H1 (cell line): ENCODE data around the gene VENTX. TPM values are rescaled to one million over a fixed set of nuclear protein-coding genes. Genes with fewer than 3 reads are reported as not detected.

ENCODE experiments used
- CTCF ChIA-PET: fragments of 300-600 bp; sonication (Branson Sonifier 250); formaldehyde crosslinking; loops from one replicate; lab custom pipeline; 2021; ENCODE audit not compliant: partially characterized antibody; lab: Charles Lee
- POLR2A ChIA-PET: fragments of 300-600 bp; sonication (Branson Sonifier 250); formaldehyde crosslinking; loops from one replicate; lab custom pipeline; 2021; ENCODE audit warnings: inconsistent platforms; ENCODE audit not compliant: partially characterized antibody; lab: Charles Lee
- DNase-seq, 2 experiments: peaks; one replicate each; pipeline versions ENCODE4 v3.0.0 to v3.0.0-alpha.2; 2010 to 2022; ENCODE audit warnings: low spot score in 2 of 2, low read depth in 1 of 2, mixed read lengths in 1 of 2
- FAIRE-seq: peaks from 2 replicates; lab custom pipeline; 2011; peaks lifted over from hg19 to GRCh38; lab: Jason Lieb, UNC
- H2AFZ ChIP-seq: 2 replicates; pipeline ENCODE4 v1.8.1; 2012; ENCODE audit warnings: low read length, inconsistent platforms
- H2AK5ac ChIP-seq: 2 replicates; pipeline ENCODE4 v1.6.1; 2013; ENCODE audit warnings: low read depth, low read length
- H2BK120ac ChIP-seq: replicated peaks from 2 replicates; pipeline ENCODE3; 2013; ENCODE audit warnings: low read depth, low read length, inconsistent platforms
- H2BK12ac ChIP-seq: 2 replicates; pipeline ENCODE4 v1.6.1; 2013; ENCODE audit warnings: low read depth, low read length
- H2BK15ac ChIP-seq: 2 replicates; pipeline ENCODE4 v1.6.1; 2013; ENCODE audit warnings: low read length
- H2BK20ac ChIP-seq: 2 replicates; pipeline ENCODE4 v1.6.1; 2013; ENCODE audit warnings: low read length
- H2BK5ac ChIP-seq: 2 replicates; pipeline ENCODE4 v1.6.1; 2013; ENCODE audit warnings: low read depth, low read length
- H3K14ac ChIP-seq: 2 replicates; pipeline ENCODE4 v1.6.1; 2013; ENCODE audit warnings: inconsistent platforms; ENCODE audit not compliant: insufficient read length
- H3K18ac ChIP-seq: 2 replicates; pipeline ENCODE4 v1.6.1; 2013; ENCODE audit warnings: low read length; ENCODE audit errors: extremely low read depth
- H3K23ac ChIP-seq: 2 replicates; pipeline ENCODE4 v1.6.1; 2013; ENCODE audit warnings: inconsistent platforms; ENCODE audit not compliant: insufficient read length
- H3K23me2 ChIP-seq: 2 replicates; pipeline ENCODE4 v1.6.1; 2013; ENCODE audit warnings: low read depth, low read length
- H3K27ac ChIP-seq: 2 replicates; pipeline ENCODE4 v1.6.1; 2011; ENCODE audit warnings: low read depth, low read length, inconsistent platforms
- H3K27me3 ChIP-seq, 4 experiments: replicated peaks in 1 of 4; 1 replicate in 1 of 4; 2 replicates in 3 of 4; pipeline versions ENCODE4 v1.6.1 to v1.8.1; 2011 to 2013; ENCODE audit warnings: low read length in 3 of 4, mild to moderate bottlenecking in 3 of 4, inconsistent platforms in 2 of 4, mixed read lengths in 2 of 4, moderate library complexity in 1 of 4; ENCODE audit not compliant: control insufficient read depth in 3 of 4, insufficient read depth in 3 of 4; ENCODE audit errors: extremely low read depth in 1 of 4
- H3K36me3 ChIP-seq, 4 experiments: 2 replicates each; pipeline versions ENCODE4 v1.6.1 to v1.8.1; 2011 to 2013; ENCODE audit warnings: mild to moderate bottlenecking in 4 of 4, low read length in 3 of 4, moderate library complexity in 2 of 4, control low read depth in 1 of 4, inconsistent platforms in 1 of 4; ENCODE audit not compliant: insufficient read depth in 4 of 4, control insufficient read depth in 2 of 4
- H3K4ac ChIP-seq: replicated peaks from 2 replicates; pipeline ENCODE3; 2013; ENCODE audit warnings: low read length, low read depth, mixed read lengths, inconsistent platforms; ENCODE audit not compliant: insufficient read length
- H3K4me1 ChIP-seq, 4 experiments: replicated peaks in 1 of 4; 1 replicate in 1 of 4; 2 replicates in 3 of 4; pipeline versions ENCODE4 v1.6.1 to v1.8.1; 2011 to 2013; ENCODE audit warnings: low read length in 3 of 4, inconsistent platforms in 2 of 4, mixed read lengths in 1 of 4; ENCODE audit not compliant: insufficient read depth in 4 of 4, control insufficient read depth in 3 of 4
- H3K4me2 ChIP-seq, 2 experiments: 2 replicates each; pipeline versions ENCODE4 v1.6.1 to v1.8.1; 2011 to 2013; ENCODE audit warnings: low read depth in 2 of 2, low read length in 2 of 2, control low read depth in 1 of 2, inconsistent platforms in 1 of 2, mild to moderate bottlenecking in 1 of 2; ENCODE audit not compliant: insufficient read depth in 1 of 2
- H3K4me3 ChIP-seq, 4 experiments: fragments of 200-600, 300-600 bp in 1 of 4; sonication (generic), shearing (Covaris generic), sonication (Bioruptor Twin) in 1 of 4; 2 replicates each; pipeline versions ENCODE4 v1.5.1 to v1.8.1; 2011 to 2016; ENCODE audit warnings: low read length in 4 of 4, low read depth in 3 of 4, control low read depth in 2 of 4, inconsistent platforms in 2 of 4, mild to moderate bottlenecking in 2 of 4, mixed read lengths in 1 of 4, moderate library complexity in 1 of 4; ENCODE audit not compliant: insufficient read depth in 2 of 4; ENCODE audit errors: extremely low read depth in 1 of 4
- H3K56ac ChIP-seq: replicated peaks from 2 replicates; pipeline ENCODE3; 2013; ENCODE audit warnings: low read depth, mild to moderate bottlenecking, mixed read lengths, low read length, inconsistent platforms; ENCODE audit not compliant: insufficient read length
- H3K79me1 ChIP-seq: 2 replicates; pipeline ENCODE4 v1.6.1; 2013; ENCODE audit warnings: low read depth, low read length, control low read depth
- H3K79me2 ChIP-seq, 2 experiments: 2 replicates each; pipeline versions ENCODE4 v1.6.1 to v1.8.1; 2012 to 2013; ENCODE audit warnings: low read length in 2 of 2, mild to moderate bottlenecking in 2 of 2, inconsistent platforms in 1 of 2; ENCODE audit not compliant: insufficient read depth in 2 of 2, control insufficient read depth in 1 of 2
- H3K9ac ChIP-seq, 4 experiments: replicated peaks in 1 of 4; 1 replicate in 1 of 4; 2 replicates in 3 of 4; pipeline versions ENCODE4 v1.6.1 to v1.8.1; 2011 to 2013; ENCODE audit warnings: low read depth in 3 of 4, low read length in 3 of 4, control low read depth in 2 of 4, mild to moderate bottlenecking in 2 of 4, moderate library complexity in 2 of 4, inconsistent platforms in 1 of 4; ENCODE audit errors: extremely low read depth in 1 of 4
- H3K9me3 ChIP-seq, 2 experiments: 2 replicates each; pipeline versions ENCODE4 v1.6.1 to v1.8.1; 2012 to 2013; ENCODE audit warnings: mild to moderate bottlenecking in 2 of 2, moderate library complexity in 2 of 2, control low read depth in 1 of 2, inconsistent platforms in 1 of 2, low read depth in 1 of 2, low read length in 1 of 2, mixed read lengths in 1 of 2; ENCODE audit not compliant: insufficient read depth in 2 of 2
- H4K20me1 ChIP-seq, 2 experiments: replicated peaks in 1 of 2; 2 replicates each; pipeline versions ENCODE3 to v1.8.1; 2011 to 2013; ENCODE audit warnings: inconsistent platforms in 2 of 2, low read length in 2 of 2, mild to moderate bottlenecking in 1 of 2; ENCODE audit not compliant: insufficient read depth in 2 of 2, control insufficient read depth in 1 of 2
- H4K5ac ChIP-seq: 2 replicates; pipeline ENCODE4 v1.6.1; 2013; ENCODE audit warnings: low read length, low read depth, mixed read lengths, inconsistent platforms; ENCODE audit not compliant: insufficient read length
- H4K8ac ChIP-seq: 2 replicates; pipeline ENCODE4 v1.8.0; 2013; ENCODE audit warnings: mild to moderate bottlenecking, moderate library complexity, low read length, inconsistent platforms; ENCODE audit not compliant: insufficient read depth; ENCODE audit errors: extremely low read depth
- H4K91ac ChIP-seq: replicated peaks from 2 replicates; pipeline ENCODE3; 2013; ENCODE audit warnings: low read length, mixed read lengths, inconsistent platforms; ENCODE audit not compliant: insufficient read length
- NRF1 ChIP-seq: IDR thresholded peaks from 2 replicates; pipeline ENCODE4 v1.6.1; 2011; ENCODE audit warnings: mild to moderate bottlenecking, low read depth, low read length, improper control_type of control experiment
- WGBS, 2 experiments: shearing (Covaris generic) in 1 of 2; methylation state at CpG; one replicate each; pipeline versions ENCODE4 v1.1.6 to v1.1.7; 2013 to 2015; ENCODE audit warnings: low lambda C conversion rate in 2 of 2, mixed read lengths in 2 of 2, inconsistent platforms in 1 of 2, low coverage in 1 of 2, missing lambda C conversion rate in 1 of 2; ENCODE audit not compliant: insufficient replicate concordance in 2 of 2, insufficient coverage in 1 of 2, insufficient read length in 1 of 2; ENCODE audit errors: extremely low coverage in 1 of 2, missing lambda C conversion rate in 1 of 2; 5-methylcytosine and 5-hydroxymethylcytosine counted together
- polyA plus RNA-seq, 7 experiments: library from polyadenylated mRNA; depleted of rRNA in 3 of 7; stranded (reverse) in 5 of 7; unstranded in 2 of 7; fragments of >200 nt in 5 of 7; fragments of 200-250 nt in 2 of 7; gene quantifications; 1 replicate in 5 of 7; 2 replicates in 1 of 7; 4 replicates in 1 of 7; pipeline versions ENCODE4 v1.2.1 to v1.2.3, GENCODE V29; 2011 to 2013; ENCODE audit warnings: missing spikeins in 2 of 7, mixed read lengths in 2 of 7
- total RNA-seq: library from RNA; stranded (reverse); fragmentation: NEBNext Ultra II Directional; extraction: Animal tissue kit (Norgen Biotek cat#: 25700); gene quantifications from 2 replicates; pipeline ENCODE4 v1.2.1, GENCODE V29; 2021
- TF ChIP-seq, protein P1 (sequence below): IDR thresholded peaks from 2 replicates; pipeline ENCODE4 v1.6.1; 2012; ENCODE audit warnings: inconsistent platforms

Gene VENTX
- total and polyA plus RNA-seq, 2 of the 8 experiments (the other 6 are each of a cell fraction or from before 2014, with no cell fraction given) = 5.6 TPM

DNA sequence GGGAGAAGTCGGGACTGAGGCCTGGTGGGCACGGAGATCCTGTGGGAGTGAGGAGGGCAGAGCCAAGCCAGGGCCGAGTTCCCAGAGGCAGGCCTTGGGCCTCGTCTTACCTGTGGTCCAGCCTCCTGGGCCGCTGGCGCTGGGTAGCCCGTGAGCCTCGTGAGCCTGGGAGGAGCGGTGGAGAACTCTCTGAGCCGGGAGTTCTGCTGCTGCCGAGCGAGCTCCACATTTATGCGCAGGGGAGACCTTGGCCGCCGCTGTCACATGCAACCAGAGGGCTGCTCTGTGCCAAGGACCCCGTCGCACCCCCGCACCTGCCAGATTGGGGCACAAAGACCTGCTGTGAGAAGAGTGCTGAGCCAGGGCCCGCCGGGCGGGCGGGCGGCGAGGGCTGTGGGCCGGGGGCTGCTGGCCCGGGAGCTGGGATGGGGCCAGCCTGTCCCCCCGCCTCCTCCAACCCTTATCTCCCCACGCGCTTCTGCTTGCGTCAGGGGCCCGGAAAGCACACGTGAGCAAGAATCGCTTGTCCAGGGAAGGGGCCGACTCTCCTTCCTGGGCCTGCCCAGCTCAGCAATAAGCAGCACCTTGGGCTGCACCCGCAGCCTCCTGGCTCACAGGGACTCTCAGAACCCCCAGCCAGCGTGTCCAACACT is 10.2 kb downstream of the VENTX start:
- no peak for DNase-seq
- Histone ChIP-seq H4K8ac (no peak overlapping the region; the same call in none of the 2 replicates), H2BK15ac (peak overlapping the region; percentile 72; the same call in 1 of the 2 replicates), H3K4me3 (no peak overlapping the region), H3K4ac (no peak overlapping the region), H2BK20ac (no peak overlapping the region), H3K4me1 (peaks cover 0 to 15% (median 8%) of the 10 kb centered on the region in 4 experiments; a peak in 5 of 7 replicates), H4K91ac (peak overlapping the region; percentile 47), H3K18ac (peak overlapping the region; percentile 78; the same call in 1 of the 2 replicates), H4K20me1 (peaks cover 0 to 6% of the 10 kb centered on the region in 2 experiments), H3K23me2 (0 out of 2 replicates have a peak, but pooled peaks cover 1% of the 10 kb centered on the region), H3K23ac (no peak overlapping the region), H3K9ac (no peak overlapping the region), H2BK5ac (peak overlapping the region; percentile 75; the same call in 1 of the 2 replicates), H2AK5ac (no peak overlapping the region), H4K5ac (no peak overlapping the region), H2BK12ac (peak overlapping the region; percentile 50; the same call in 1 of the 2 replicates), H3K36me3 (no peaks in the 10 kb centered on the region; a peak in 1 of 8 replicates), H3K79me1 (0 out of 2 replicates have a peak, but pooled peaks cover 2% of the 10 kb centered on the region), H3K4me2 (peak overlapping the region in 1 of 2 experiments; percentile 29; a peak in 1 of 4 replicates), H3K27ac (no peak overlapping the region), H3K56ac (no peak overlapping the region), H2AFZ (no peak overlapping the region), H2BK120ac (peak overlapping the region; percentile 31), H3K9me3 (no peaks in the 10 kb centered on the region), H3K14ac (no peak overlapping the region), H3K27me3 (no peaks in the 10 kb centered on the region; a peak in 3 of 7 replicates), H3K79me2 (no peaks in the 10 kb centered on the region)
- 84% methylated on average over 32 of the region's 36 CpGs; no CpG with 5 or more reads in 1 of the 2 experiments for WGBS, 2 experiments
- FAIRE-seq = no peak
- CTCF ChIA-PET = interaction anchor here (0.6 to 3.6 kb wide), 10 partner anchors 10 to 309 kb away, joined by 3 to 24 read pairs (median 6); no protein-coding TSS in a partner anchor
- POLR2A ChIA-PET = interaction anchor here (2.1 to 2.3 kb wide), 2 partner anchors 10 kb away, joined by 5 to 6 read pairs; partner anchors contain the start of gene VENTX
- TF ChIP-seq, protein P1, sequence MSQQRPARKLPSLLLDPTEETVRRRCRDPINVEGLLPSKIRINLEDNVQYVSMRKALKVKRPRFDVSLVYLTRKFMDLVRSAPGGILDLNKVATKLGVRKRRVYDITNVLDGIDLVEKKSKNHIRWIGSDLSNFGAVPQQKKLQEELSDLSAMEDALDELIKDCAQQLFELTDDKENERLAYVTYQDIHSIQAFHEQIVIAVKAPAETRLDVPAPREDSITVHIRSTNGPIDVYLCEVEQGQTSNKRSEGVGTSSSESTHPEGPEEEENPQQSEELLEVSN = 0 out of 2 replicates have a peak, but pooled peaks have one; percentile 0
- no peak for TF ChIP-seq NRF1
